CD4-positive, alpha-beta memory T cell (primary cell): ENCODE results near the gene DAAM1. TPM values are rescaled to one million over a fixed set of nuclear protein-coding genes. Genes with fewer than 3 reads are reported as not detected.

Experiments used
- CTCF ChIA-PET: fragments of 350-600 bp; sonication (Branson Sonifier 250); formaldehyde crosslinking; loops from one replicate; lab custom pipeline; 2021; ENCODE audit warnings: inconsistent platforms; ENCODE audit not compliant: partially characterized antibody; lab: Charles Lee
- POLR2A ChIA-PET: fragments of 350-600 bp; sonication (Branson Sonifier 250); formaldehyde crosslinking; loops from one replicate; lab custom pipeline; 2021; ENCODE audit not compliant: partially characterized antibody; lab: Charles Lee
- DNase-seq, 5 donors: peaks; one replicate each; pipeline versions ENCODE4 v3.0.0 to v3.0.0-alpha.2; 2020 to 2022; ENCODE audit warnings: mixed read lengths in 1 of 5
- H3K27ac ChIP-seq: one replicate; pipeline ENCODE4 v1.7.0; 2013; ENCODE audit warnings: low read depth, low read length
- H3K27me3 ChIP-seq: 2 replicates; pipeline ENCODE4 v1.7.0; 2013; ENCODE audit warnings: mild to moderate bottlenecking, low read length, moderate library complexity; ENCODE audit not compliant: insufficient read depth
- H3K36me3 ChIP-seq: 2 replicates; pipeline ENCODE4 v1.7.0; 2013; ENCODE audit warnings: mild to moderate bottlenecking, low read length, moderate library complexity; ENCODE audit not compliant: insufficient read depth
- H3K4me1 ChIP-seq: 2 replicates; pipeline ENCODE4 v1.7.0; 2013; ENCODE audit warnings: mild to moderate bottlenecking, low read length, moderate library complexity; ENCODE audit not compliant: insufficient read depth
- H3K4me3 ChIP-seq, 2 donors: one replicate each; pipeline ENCODE4 v1.7.0; 2013; ENCODE audit warnings: low read length in 2 of 2, mild to moderate bottlenecking in 1 of 2
- H3K9me3 ChIP-seq, 2 donors: one replicate each; pipeline ENCODE4 v1.7.0; 2013; ENCODE audit warnings: low read length in 2 of 2, control low read depth in 1 of 2; ENCODE audit not compliant: control insufficient read depth in 1 of 2
- H3K27ac Mint-ChIP-seq, 7 donors: one replicate each; pipeline ENCODE4 v1.8.0; 2020 to 2021; ENCODE audit warnings: mixed read lengths in 7 of 7, mild to moderate bottlenecking in 6 of 7, inconsistent platforms in 3 of 7, moderate library complexity in 3 of 7
- H3K27me3 Mint-ChIP-seq, 2 donors: one replicate each; pipeline ENCODE4 v1.8.0; 2020 to 2021; ENCODE audit warnings: mixed read lengths in 2 of 2
- H3K36me3 Mint-ChIP-seq, 2 donors: one replicate each; pipeline ENCODE4 v1.8.0; 2020 to 2021; ENCODE audit warnings: mixed read lengths in 2 of 2, inconsistent platforms in 1 of 2, mild to moderate bottlenecking in 1 of 2
- H3K4me1 Mint-ChIP-seq, 4 donors: one replicate each; pipeline ENCODE4 v1.8.0; 2020 to 2021; ENCODE audit warnings: mixed read lengths in 4 of 4, mild to moderate bottlenecking in 1 of 4
- H3K4me3 Mint-ChIP-seq, 8 donors: one replicate each; pipeline ENCODE4 v1.8.0; 2020 to 2021; ENCODE audit warnings: mixed read lengths in 8 of 8, mild to moderate bottlenecking in 7 of 8, moderate library complexity in 6 of 8, inconsistent platforms in 3 of 8
- H3K9me3 Mint-ChIP-seq, 8 donors: one replicate each; pipeline ENCODE4 v1.8.0; 2020 to 2021; ENCODE audit warnings: mixed read lengths in 8 of 8, mild to moderate bottlenecking in 5 of 8, inconsistent platforms in 3 of 8, moderate library complexity in 1 of 8
- intact Hi-C: fragments of 100-400 bp; cut with micrococcal nuclease; formaldehyde crosslinking; loops from one replicate; pipeline ENCODE4 v1.15.1; 2023
- polyA plus RNA-seq, 2 donors: library from polyadenylated mRNA; unstranded; fragments of 300-500 nt; fragmentation: Illumina TruSeq; gene quantifications; one replicate each; pipeline ENCODE4 v1.2.3, GENCODE V29; 2021
- total RNA-seq, 2 experiments: library from RNA; stranded (reverse); gene quantifications; one replicate each; pipeline ENCODE4 v1.2.3, GENCODE V29; 2021

The DAAM1 gene
- total and polyA plus RNA-seq, 4 experiments from 2014 or later = 5.4 to 25.6 (median 20.0) TPM

- no peak overlapping the region for H3K4me3 Mint-ChIP-seq
- no peaks in the 10 kb centered on the region for H3K27me3 Mint-ChIP-seq
- H3K4me3 ChIP-seq = no peak overlapping the region
- intact Hi-C loops = loop anchor here (10.0 kb wide), 1 partner anchor 224 kb away; no protein-coding TSS in a partner anchor
- no peaks in the 10 kb centered on the region for H3K4me1 Mint-ChIP-seq
- no peaks in the 10 kb centered on the region for H3K9me3 ChIP-seq
- no peak overlapping the region for H3K27ac Mint-ChIP-seq
- peaks cover 8% of the 10 kb centered on the region for H3K36me3 ChIP-seq
- POLR2A ChIA-PET = no interaction called here
- H3K27me3 ChIP-seq = no peaks in the 10 kb centered on the region
- CTCF ChIA-PET = no interaction called here
- H3K36me3 Mint-ChIP-seq = peaks cover 28 to 42% of the 10 kb centered on the region in 2 donors
- H3K9me3 Mint-ChIP-seq = no peaks in the 10 kb centered on the region
- no peak overlapping the region for H3K27ac ChIP-seq
- H3K4me1 ChIP-seq = no peaks in the 10 kb centered on the region
- no peak for DNase-seq
Observed at GRCh38 chr14:59349258-59349701, 160.8 kb downstream of the DAAM1 start.

- Histone ChIP-seq H3K9me3 (no peaks in the 10 kb centered on the region), H3K27me3 (no peaks in the 10 kb centered on the region), H3K4me3 (no peak overlapping the region), H3K36me3 (peaks cover 6% of the 10 kb centered on the region), H3K4me1 (no peaks in the 10 kb centered on the region), H3K27ac (no peak overlapping the region)
- no peaks in the 10 kb centered on the region for H3K27me3 Mint-ChIP-seq
- intact Hi-C loops = no loop called here
- ChIA-PET POLR2A (no interaction called here), CTCF (interaction anchor here (0.6 kb wide), 1 partner anchor 227 kb away, joined by 3 read pairs; no protein-coding TSS in a partner anchor)
- H3K9me3 Mint-ChIP-seq = no peaks in the 10 kb centered on the region
- peaks cover 52 to 53% of the 10 kb centered on the region in 2 donors for H3K36me3 Mint-ChIP-seq
- no peak overlapping the region for H3K4me3 Mint-ChIP-seq
- no peaks in the 10 kb centered on the region for H3K4me1 Mint-ChIP-seq
- H3K27ac Mint-ChIP-seq = no peak overlapping the region
- no peak for DNase-seq
Observed at GRCh38 chr14:59352961-59353360, 164.5 kb downstream of the DAAM1 start.

DNA sequence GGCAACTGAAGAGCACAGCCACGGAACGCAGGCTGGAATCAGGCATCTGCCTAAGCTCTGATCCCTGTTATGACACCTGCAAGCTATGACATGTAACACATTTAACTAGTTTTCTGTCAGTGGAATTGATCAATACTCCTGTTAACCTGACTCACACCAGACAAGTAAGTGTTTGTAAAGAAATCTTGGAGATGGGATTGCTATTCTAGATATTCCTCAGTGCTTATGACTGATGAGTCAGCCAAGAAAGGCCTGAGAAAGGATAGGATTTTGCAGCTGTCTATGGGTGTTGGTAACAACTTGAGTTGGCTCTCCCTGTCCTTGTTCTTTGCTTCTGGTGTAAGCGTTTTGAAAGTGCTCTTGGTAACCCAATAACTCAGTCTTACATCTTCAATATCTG is 166.2 kb downstream of the DAAM1 start:
- Histone ChIP-seq H3K4me1 (no peaks in the 10 kb centered on the region), H3K9me3 (no peaks in the 10 kb centered on the region), H3K27ac (no peak overlapping the region), H3K36me3 (no peaks in the 10 kb centered on the region), H3K27me3 (no peaks in the 10 kb centered on the region), H3K4me3 (no peak overlapping the region)
- no peak overlapping the region for H3K27ac Mint-ChIP-seq
- POLR2A ChIA-PET = no interaction called here
- H3K9me3 Mint-ChIP-seq = no peaks in the 10 kb centered on the region
- no peak for DNase-seq
- H3K4me1 Mint-ChIP-seq = no peaks in the 10 kb centered on the region
- no peaks in the 10 kb centered on the region for H3K27me3 Mint-ChIP-seq
- H3K36me3 Mint-ChIP-seq = peaks cover 50 to 53% of the 10 kb centered on the region in 2 donors
- intact Hi-C loops = no loop called here
- CTCF ChIA-PET = no interaction called here
- H3K4me3 Mint-ChIP-seq = no peak overlapping the region

- ChIA-PET POLR2A (no interaction called here), CTCF (no interaction called here)
- H3K4me1 Mint-ChIP-seq = peaks cover 0 to 2% (median 0%) of the 10 kb centered on the region in 4 donors
- peak overlapping the region in 1 of 7 donors; percentile 46 for H3K27ac Mint-ChIP-seq
- no peaks in the 10 kb centered on the region for H3K27me3 Mint-ChIP-seq
- DNase-seq = no peak
- Histone ChIP-seq H3K27me3 (no peaks in the 10 kb centered on the region), H3K9me3 (no peaks in the 10 kb centered on the region), H3K4me1 (no peaks in the 10 kb centered on the region), H3K27ac (no peak overlapping the region), H3K36me3 (no peaks in the 10 kb centered on the region), H3K4me3 (no peak overlapping the region)
- intact Hi-C loops = no loop called here
- peaks cover 50 to 57% of the 10 kb centered on the region in 2 donors for H3K36me3 Mint-ChIP-seq
- no peaks in the 10 kb centered on the region for H3K9me3 Mint-ChIP-seq
- H3K4me3 Mint-ChIP-seq = no peak overlapping the region
Observed at GRCh38 chr14:59355091-59355490, 166.6 kb downstream of the DAAM1 start.

DNA sequence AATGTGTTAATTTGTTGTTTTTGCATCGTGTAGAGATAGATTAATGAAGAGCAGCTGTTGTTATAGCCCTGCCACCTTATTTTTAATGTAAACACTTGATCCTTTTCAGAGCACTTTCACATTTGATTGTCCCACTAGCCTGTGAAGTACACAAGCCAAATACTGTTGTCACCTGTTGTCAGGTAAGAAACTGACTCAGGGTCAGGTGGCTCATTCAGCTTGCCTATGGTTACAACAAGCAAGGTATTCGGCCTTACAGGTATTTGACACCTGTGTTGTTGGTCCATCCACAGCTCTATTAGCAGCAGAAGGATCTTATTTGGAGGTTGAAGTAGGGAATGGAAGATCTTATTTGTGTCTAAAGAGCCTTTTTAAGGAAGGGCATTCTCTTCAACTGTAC is 167.8 kb downstream of the DAAM1 start:
- H3K36me3 Mint-ChIP-seq = peaks cover 59 to 69% of the 10 kb centered on the region in 2 donors
- Histone ChIP-seq H3K27ac (no peak overlapping the region), H3K4me1 (no peaks in the 10 kb centered on the region), H3K27me3 (no peaks in the 10 kb centered on the region), H3K4me3 (no peak overlapping the region), H3K9me3 (no peaks in the 10 kb centered on the region), H3K36me3 (no peaks in the 10 kb centered on the region)
- CTCF ChIA-PET = no interaction called here
- POLR2A ChIA-PET = no interaction called here
- peak overlapping the region in 1 of 7 donors; percentile 23 for H3K27ac Mint-ChIP-seq
- no peaks in the 10 kb centered on the region for H3K27me3 Mint-ChIP-seq
- peaks cover 0 to 2% (median 0%) of the 10 kb centered on the region in 4 donors for H3K4me1 Mint-ChIP-seq
- H3K4me3 Mint-ChIP-seq = no peak overlapping the region
- no peak for DNase-seq
- intact Hi-C loops = no loop called here
- H3K9me3 Mint-ChIP-seq = no peaks in the 10 kb centered on the region

GRCh38 chr14:59356767-59357166 is 168.3 kb downstream of the DAAM1 start:
- Histone ChIP-seq H3K27me3 (no peaks in the 10 kb centered on the region), H3K4me3 (no peak overlapping the region), H3K9me3 (no peaks in the 10 kb centered on the region), H3K36me3 (no peaks in the 10 kb centered on the region), H3K4me1 (no peaks in the 10 kb centered on the region), H3K27ac (no peak overlapping the region)
- DNase-seq = no peak
- Mint-ChIP-seq H3K27me3 (no peaks in the 10 kb centered on the region), H3K36me3 (peaks cover 58 to 73% of the 10 kb centered on the region in 2 donors), H3K4me1 (peaks cover 0 to 2% (median 0%) of the 10 kb centered on the region in 4 donors), H3K27ac (no peak overlapping the region), H3K9me3 (no peaks in the 10 kb centered on the region), H3K4me3 (no peak overlapping the region)
- POLR2A ChIA-PET = no interaction called here
- intact Hi-C loops = no loop called here
- CTCF ChIA-PET = no interaction called here

DNA sequence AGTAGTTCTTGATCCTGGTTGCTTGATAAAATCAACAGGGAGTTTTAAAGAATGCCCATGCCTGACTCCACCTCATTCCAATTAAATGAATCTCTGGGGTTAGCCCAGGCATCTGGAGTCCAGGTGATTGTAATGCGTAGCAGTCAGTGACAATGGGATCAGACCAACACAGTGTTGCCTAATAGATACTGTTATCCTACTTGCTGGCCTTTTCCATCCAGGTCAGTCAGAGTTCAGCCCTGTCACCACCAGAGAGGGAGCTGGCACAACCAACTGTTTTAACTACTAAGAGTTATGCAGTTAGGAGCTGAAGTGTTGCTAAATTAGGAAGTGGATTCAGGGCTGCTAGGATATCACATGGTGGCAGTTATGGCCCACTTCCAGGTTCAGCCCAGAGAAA is 169.6 kb downstream of the DAAM1 start:
- Histone ChIP-seq H3K9me3 (no peaks in the 10 kb centered on the region), H3K27ac (no peak overlapping the region), H3K27me3 (no peaks in the 10 kb centered on the region), H3K4me1 (no peaks in the 10 kb centered on the region), H3K36me3 (no peaks in the 10 kb centered on the region), H3K4me3 (no peak overlapping the region)
- Mint-ChIP-seq H3K27me3 (no peaks in the 10 kb centered on the region), H3K4me1 (peaks cover 0 to 2% (median 0%) of the 10 kb centered on the region in 4 donors), H3K4me3 (no peak overlapping the region), H3K27ac (no peak overlapping the region), H3K9me3 (no peaks in the 10 kb centered on the region), H3K36me3 (peaks cover 48 to 77% of the 10 kb centered on the region in 2 donors)
- intact Hi-C loops = no loop called here
- ChIA-PET POLR2A (no interaction called here), CTCF (interaction anchor here (0.9 kb wide), 1 partner anchor 232 kb away, joined by 3 read pairs; no protein-coding TSS in a partner anchor)
- DNase-seq = no peak
